Right atrium auricular region (tissue), 2 donors: Measurements from ENCODE around the gene MS4A12. TPM values are rescaled to one million over a fixed set of nuclear protein-coding genes. Genes with fewer than 3 reads are reported as not detected.
"Not testable (repeated sequence)": the region's sequence is repeated elsewhere in the genome, so short reads cannot be mapped to it uniquely, and the experiment has no call there.

Source experiments
- DNase-seq: peaks from one replicate; pipeline ENCODE4 v3.0.0-alpha.2; 2019; ENCODE audit warnings: low spot score
- H3K27ac ChIP-seq, 2 donors: fragments of 200-600 bp; sonication (generic); 1 replicate in 1 of 2; 2 replicates in 1 of 2; pipeline ENCODE4 v1.5.1; 2016 to 2019
- H3K27me3 ChIP-seq, 2 donors: fragments of 200-600 bp; sonication (generic); one replicate each; pipeline versions ENCODE4 v1.5.1 to v1.6.0; 2017 to 2019
- H3K36me3 ChIP-seq: fragments of 200-600 bp; sonication (generic); one replicate; pipeline ENCODE4 v1.5.1; 2016
- H3K4me1 ChIP-seq, 2 donors: fragments of 200-600 bp; sonication (generic); one replicate each; pipeline versions ENCODE4 v1.5.1 to v1.6.0; 2017 to 2019
- H3K4me3 ChIP-seq, 2 donors: fragments of 200-600 bp; sonication (generic); 1 replicate in 1 of 2; 2 replicates in 1 of 2; pipeline ENCODE4 v1.5.1; 2017 to 2019; ENCODE audit warnings: mild to moderate bottlenecking in 1 of 2, moderate library complexity in 1 of 2
- H3K9me3 ChIP-seq, 2 donors: fragments of 200-600 bp; sonication (generic); one replicate each; pipeline ENCODE4 v1.5.1; 2019
- CTCF ChIP-seq, 2 donors: fragments of 200-600 bp; sonication (generic); IDR thresholded peaks; one replicate each; pipeline ENCODE4 v1.5.1; 2019; ENCODE audit warnings: antibody characterized with exemption in 2 of 2
- total RNA-seq, 2 donors: library from RNA; depleted of rRNA; stranded (reverse); fragments of >200 nt; gene quantifications; one replicate each; pipeline ENCODE4 v1.1.0, GENCODE V29; 2016

MS4A12 gene
- total RNA-seq, 2 donors from 2014 or later, result not detected

- no peak overlapping the region for H3K4me3 ChIP-seq
- no peak for TF ChIP-seq CTCF (IDR thresholded peaks at IDR 0.05)
- H3K27ac ChIP-seq, result no peak overlapping the region
- no peaks in the 10 kb centered on the region for H3K36me3 ChIP-seq
- no peaks in the 10 kb centered on the region for H3K9me3 ChIP-seq
- no peak for DNase-seq
- no peaks in the 10 kb centered on the region for H3K4me1 ChIP-seq
- no peaks in the 10 kb centered on the region for H3K27me3 ChIP-seq
Observed at GRCh38 chr11:60504219-60504905, 11.8 kb downstream of the MS4A12 start.

- H3K36me3 ChIP-seq, H3K9me3 ChIP-seq, H3K27ac ChIP-seq, H3K4me3 ChIP-seq, DNase-seq, H3K27me3 ChIP-seq, H3K4me1 ChIP-seq: not testable (repeated sequence)
Observed at GRCh38 chr11:60509609-60510008, 17.0 kb downstream of the MS4A12 start.

GRCh38 chr11:60510209-60510608 is 17.6 kb downstream of the MS4A12 start:
- not testable (repeated sequence) for H3K4me3 ChIP-seq, H3K36me3 ChIP-seq, H3K4me1 ChIP-seq, H3K27ac ChIP-seq, H3K9me3 ChIP-seq, H3K27me3 ChIP-seq, DNase-seq

GRCh38 chr11:60511393-60511792 is 18.8 kb downstream of the MS4A12 start:
- Histone ChIP-seq H3K9me3 (no peaks in the 10 kb centered on the region), H3K27ac (no peak overlapping the region), H3K36me3 (no peaks in the 10 kb centered on the region), H3K27me3 (no peaks in the 10 kb centered on the region), H3K4me3 (no peak overlapping the region), H3K4me1 (no peaks in the 10 kb centered on the region)
- TF ChIP-seq CTCF (IDR thresholded peaks at IDR 0.05), result no peak
- DNase-seq, result no peak

GRCh38 chr11:60512651-60513225 is 20.2 kb downstream of the MS4A12 start:
- H3K4me1 ChIP-seq, result no peaks in the 10 kb centered on the region
- H3K36me3 ChIP-seq, result no peaks in the 10 kb centered on the region
- TF ChIP-seq CTCF (IDR thresholded peaks at IDR 0.05), result no peak
- no peaks in the 10 kb centered on the region for H3K9me3 ChIP-seq
- H3K4me3 ChIP-seq, result no peak overlapping the region
- H3K27me3 ChIP-seq, result no peaks in the 10 kb centered on the region
- no peak for DNase-seq
- no peak overlapping the region for H3K27ac ChIP-seq

- no peak for DNase-seq
- Histone ChIP-seq H3K27ac (no peak overlapping the region), H3K9me3 (no peaks in the 10 kb centered on the region), H3K4me3 (no peak overlapping the region), H3K27me3 (no peaks in the 10 kb centered on the region), H3K36me3 (no peaks in the 10 kb centered on the region), H3K4me1 (no peaks in the 10 kb centered on the region)
- no peak for TF ChIP-seq CTCF (IDR thresholded peaks at IDR 0.05)
Observed at GRCh38 chr11:60513496-60514460, 21.2 kb downstream of the MS4A12 start.
